CD4-positive, alpha-beta T cell treated with Interleukin-15 for 4 hours (primary cell): ENCODE results near the gene HMCN2.
"Not testable (repeated sequence)": the region's sequence is repeated elsewhere in the genome, so short reads cannot be mapped to it uniquely, and the experiment has no call there.

Source experiments
- DNase-seq: peaks from one replicate; pipeline ENCODE4 v3.0.0-alpha.2; 2020; ENCODE audit warnings: low spot score

The HMCN2 gene

GRCh38 chr9:130421154-130421801 is 155.7 kb downstream of the HMCN2 start:
- no peak for DNase-seq

GRCh38 chr9:130421802-130422276 is 156.3 kb downstream of the HMCN2 start:
- DNase-seq = no peak

GRCh38 chr9:130422546-130422945 is 157.0 kb downstream of the HMCN2 start:
- DNase-seq = no peak

- no peak for DNase-seq
Observed at GRCh38 chr9:130423272-130423671, 157.7 kb downstream of the HMCN2 start.

GRCh38 chr9:130424595-130425454 is 159.3 kb downstream of the HMCN2 start:
- DNase-seq = no peak

GRCh38 chr9:130425741-130426466 is 160.3 kb downstream of the HMCN2 start:
- no peak for DNase-seq

- DNase-seq = no peak
Observed at GRCh38 chr9:130426467-130426773, 160.9 kb downstream of the HMCN2 start.

- no peak for DNase-seq
Observed at GRCh38 chr9:130426883-130427282, 161.3 kb downstream of the HMCN2 start.

GRCh38 chr9:130427326-130427725 is 161.8 kb downstream of the HMCN2 start:
- DNase-seq = no peak

GRCh38 chr9:130428086-130428665 is 162.6 kb downstream of the HMCN2 start:
- no peak for DNase-seq

GRCh38 chr9:130429381-130429780 is 163.8 kb downstream of the HMCN2 start:
- no peak for DNase-seq

- DNase-seq = no peak
Observed at GRCh38 chr9:130429831-130430230, 164.3 kb downstream of the HMCN2 start.

GRCh38 chr9:130430232-130430631 is 164.7 kb downstream of the HMCN2 start:
- no peak for DNase-seq

- DNase-seq = no peak
Observed at GRCh38 chr9:130430734-130431535, 165.4 kb downstream of the HMCN2 start.

- no peak for DNase-seq
Observed at GRCh38 chr9:130431536-130432303, 166.2 kb downstream of the HMCN2 start.

- DNase-seq = no peak
Observed at GRCh38 chr9:130432362-130432761, 166.8 kb downstream of the HMCN2 start.

GRCh38 chr9:130432796-130433167 is 167.2 kb downstream of the HMCN2 start:
- DNase-seq = no peak

- DNase-seq = no peak
Observed at GRCh38 chr9:130433168-130433946, 167.8 kb downstream of the HMCN2 start.

GRCh38 chr9:130433947-130434262 is 168.3 kb downstream of the HMCN2 start:
- DNase-seq = no peak

GRCh38 chr9:130434656-130435055 is 169.1 kb downstream of the HMCN2 start:
- DNase-seq = not testable (repeated sequence)
